Measurements from ENCODE around the gene STK32B. TPM values are rescaled to one million over a fixed set of nuclear protein-coding genes. Genes with fewer than 3 reads are reported as not detected.

STK32B gene
- total and polyA plus RNA-seq, 12 donors = 0.16 to 6.8 (median 0.52) TPM

GRCh38 chr4:5399790-5400421 is 348.6 kb downstream of the STK32B start:
- no peaks in the 10 kb centered on the region for H3K36me3 ChIP-seq (replicated peaks in 1 of 2)
- intact Hi-C loops (cut with DNase I) = loop anchor here in 1 of 2 donors (5.0 kb wide), 1 partner anchor 412 kb away; no protein-coding TSS in a partner anchor
- DNase-seq = peak in 3 of 7 donors; percentile 15 to 27 (median 27)
- no peak overlapping the region for H3K4me3 ChIP-seq
- H3K27me3 ChIP-seq = no peaks in the 10 kb centered on the region
- no peaks in the 10 kb centered on the region for H3K4me1 ChIP-seq (replicated peaks in 1 of 2)
- H3K27ac ChIP-seq = no peak overlapping the region
- TF ChIP-seq POLR2A (IDR thresholded peaks at IDR 0.05) (no peak), CTCF (IDR thresholded peaks at IDR 0.05) (peak; percentile 37 to 60 (median 44))
- WGBS, 4 donors = 55 to 62% (median 58%) methylated on average over 8 of the region's 8 CpGs
- no peaks in the 10 kb centered on the region for H3K9me3 ChIP-seq (replicated peaks in 1 of 3)

- Histone ChIP-seq H3K9me3 (replicated peaks in 1 of 3) (no peaks in the 10 kb centered on the region), H3K27ac (no peak overlapping the region), H3K4me3 (no peak overlapping the region), H3K27me3 (no peaks in the 10 kb centered on the region), H3K4me1 (replicated peaks in 1 of 2) (no peaks in the 10 kb centered on the region), H3K36me3 (replicated peaks in 1 of 2) (no peaks in the 10 kb centered on the region)
- TF ChIP-seq POLR2A (IDR thresholded peaks at IDR 0.05) = no peak
- no peak for TF ChIP-seq CTCF (IDR thresholded peaks at IDR 0.05)
- 88 to 93% (median 90%) methylated on average over 5 to 7 of the region's 7 CpGs for WGBS, 4 donors
- no peak for DNase-seq
- intact Hi-C loops (cut with DNase I) = no loop called here
Measured at GRCh38 chr4:5403746-5404497, 352.6 kb downstream of the STK32B start.

GRCh38 chr4:5409237-5409636 is 358.0 kb downstream of the STK32B start:
- H3K36me3 ChIP-seq (replicated peaks in 1 of 2) = no peaks in the 10 kb centered on the region
- intact Hi-C loops (cut with DNase I) = no loop called here
- no peaks in the 10 kb centered on the region for H3K4me1 ChIP-seq (replicated peaks in 1 of 2)
- DNase-seq = no peak
- H3K9me3 ChIP-seq (replicated peaks in 1 of 3) = no peaks in the 10 kb centered on the region
- no peaks in the 10 kb centered on the region for H3K27me3 ChIP-seq
- H3K4me3 ChIP-seq = no peak overlapping the region
- TF ChIP-seq CTCF (IDR thresholded peaks at IDR 0.05) = no peak
- no peak for TF ChIP-seq POLR2A (IDR thresholded peaks at IDR 0.05)
- 46 to 55% (median 50%) methylated on average over 2 of the region's 2 CpGs for WGBS, 4 donors
- no peak overlapping the region for H3K27ac ChIP-seq

- Histone ChIP-seq H3K4me3 (no peak overlapping the region), H3K36me3 (replicated peaks in 1 of 2) (no peaks in the 10 kb centered on the region), H3K27me3 (no peaks in the 10 kb centered on the region), H3K27ac (no peak overlapping the region), H3K4me1 (replicated peaks in 1 of 2) (no peaks in the 10 kb centered on the region), H3K9me3 (replicated peaks in 1 of 3) (no peaks in the 10 kb centered on the region)
- no peak for DNase-seq
- TF ChIP-seq CTCF (IDR thresholded peaks at IDR 0.05) (no peak), POLR2A (IDR thresholded peaks at IDR 0.05) (no peak)
- WGBS, 4 donors = 59 to 67% (median 65%) methylated on average over 6 of the region's 6 CpGs
- intact Hi-C loops (cut with DNase I) = no loop called here
Measured at GRCh38 chr4:5409972-5410618, 358.8 kb downstream of the STK32B start.
